Fibroblast of lung (primary cell): ENCODE data around the gene SLC6A7.

Experiments used
- CTCF ChIP-seq, 2 donors: IDR thresholded peaks in 1 of 2; conservative IDR thresholded peaks in 1 of 2; 1 replicate in 1 of 2; 2 replicates in 1 of 2; pipeline ENCODE4 v1.5.1; 2011 to 2012; ENCODE audit warnings: low read length in 2 of 2, control low read depth in 1 of 2, inconsistent platforms in 1 of 2, low read depth in 1 of 2, mild to moderate bottlenecking in 1 of 2
- EZH2 ChIP-seq: IDR thresholded peaks from 2 replicates; pipeline ENCODE4 v1.5.1; 2012; ENCODE audit warnings: low read length, control low read depth, mild to moderate bottlenecking; ENCODE audit errors: missing control alignments

DNA sequence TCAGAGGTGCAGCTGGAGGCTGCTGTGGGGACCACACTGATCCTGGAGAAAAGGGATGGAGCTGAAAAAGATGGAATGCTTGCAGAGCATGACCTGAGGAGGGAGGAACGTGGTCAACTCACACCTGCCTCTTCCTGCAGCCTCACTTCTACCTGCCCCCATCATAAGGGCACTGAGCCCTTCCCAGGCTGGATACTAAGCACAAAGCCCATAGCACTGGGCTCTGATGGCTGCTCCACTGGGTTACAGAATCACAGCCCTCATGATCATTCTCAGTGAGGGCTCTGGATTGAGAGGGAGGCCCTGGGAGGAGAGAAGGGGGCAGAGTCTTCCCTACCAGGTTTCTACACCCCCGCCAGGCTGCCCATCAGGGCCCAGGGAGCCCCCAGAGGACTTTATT is 5.9 kb upstream of the SLC6A7 start:
- TF ChIP-seq CTCF (conservative IDR thresholded peaks at IDR 0.05 in 1 of 2, IDR thresholded peaks at IDR 0.05 in 1 of 2; ENCODE audit: low read depth in 1 of 2, low read length in 2 of 2), result no peak
- no peak for TF ChIP-seq EZH2
